Measurements from ENCODE around the gene NCBP2. TPM values are rescaled to one million over a fixed set of nuclear protein-coding genes. Genes with fewer than 3 reads are reported as not detected.

Gene NCBP2
- total RNA-seq, 1 experiment from 2014 or later, result 80.0 TPM

Other genes starting within 250 kb of the NCBP2 start
- 9.4 and 11.2 TPM in 2 replicates for gene CEP19, start 230.3 kb downstream of the NCBP2 start, total RNA-seq (2014; rRNA removed; shearing (Covaris generic))
- 32.1 and 43.6 TPM in 2 replicates for gene PIGX, start 230.2 kb downstream of the NCBP2 start, total RNA-seq (2014; rRNA removed; shearing (Covaris generic))
- gene PAK2, start 202.7 kb downstream of the NCBP2 start, total RNA-seq (2014; rRNA removed; shearing (Covaris generic)), result 37.7 and 45.5 TPM in 2 replicates
- 34.8 and 48.2 TPM in 2 replicates for gene SENP5, start 74.6 kb downstream of the NCBP2 start, total RNA-seq (2014; rRNA removed; shearing (Covaris generic))
- 2.8 and 4.5 TPM in 2 replicates for gene PIGZ, start 26.3 kb upstream of the NCBP2 start, total RNA-seq (2014; rRNA removed; shearing (Covaris generic))
- gene MELTF, start 87.3 kb upstream of the NCBP2 start, total RNA-seq (2014; rRNA removed; shearing (Covaris generic)), result 0.12 and 0.39 TPM in 2 replicates